H9 (cell line): ENCODE results near the gene LRCH4. TPM values are rescaled to one million over a fixed set of nuclear protein-coding genes. Genes with fewer than 3 reads are reported as not detected.

Experiments used
- DNase-seq: peaks from one replicate; pipeline ENCODE4 v3.0.0-alpha.2; 2017
- H2AFZ ChIP-seq: one replicate; pipeline ENCODE4 v1.6.1; 2013; ENCODE audit warnings: mild to moderate bottlenecking, low read length, control low read depth, moderate library complexity
- H2AK5ac ChIP-seq: 2 replicates; pipeline ENCODE4 v1.6.1; 2013; ENCODE audit warnings: low read length, control low read depth, mixed read lengths; ENCODE audit not compliant: insufficient read length
- H2BK120ac ChIP-seq: one replicate; pipeline ENCODE4 v1.6.1; 2013; ENCODE audit warnings: low read depth, mild to moderate bottlenecking, low read length, control low read depth, inconsistent platforms; ENCODE audit not compliant: poor library complexity, severe bottlenecking
- H2BK12ac ChIP-seq: 2 replicates; pipeline ENCODE4 v1.6.1; 2013; ENCODE audit warnings: low read length, control low read depth, mixed read lengths, low read depth; ENCODE audit not compliant: insufficient read length
- H2BK15ac ChIP-seq: 2 replicates; pipeline ENCODE4 v1.6.1; 2013; ENCODE audit warnings: low read depth, low read length, control low read depth
- H2BK20ac ChIP-seq: one replicate; pipeline ENCODE4 v1.6.1; 2013; ENCODE audit warnings: low read depth, mild to moderate bottlenecking, low read length, control low read depth, inconsistent platforms; ENCODE audit not compliant: poor library complexity, severe bottlenecking
- H2BK5ac ChIP-seq: 2 replicates; pipeline ENCODE4 v1.6.1; 2013; ENCODE audit warnings: low read length, control low read depth, mixed read lengths; ENCODE audit not compliant: insufficient read length
- H3K14ac ChIP-seq: 2 replicates; pipeline ENCODE4 v1.6.1; 2013; ENCODE audit warnings: low read length, control low read depth; ENCODE audit not compliant: insufficient read depth
- H3K18ac ChIP-seq: 2 replicates; pipeline ENCODE4 v1.6.1; 2013; ENCODE audit warnings: low read depth, mild to moderate bottlenecking, mixed read lengths, low read length, control low read depth; ENCODE audit not compliant: insufficient read length
- H3K23ac ChIP-seq: 2 replicates; pipeline ENCODE4 v1.6.1; 2013; ENCODE audit warnings: low read length, control low read depth, mixed read lengths, low read depth; ENCODE audit not compliant: insufficient read length
- H3K23me2 ChIP-seq: 2 replicates; pipeline ENCODE4 v1.6.1; 2013; ENCODE audit warnings: low read depth, mild to moderate bottlenecking, mixed read lengths, low read length, control low read depth; ENCODE audit not compliant: insufficient read length, poor library complexity, severe bottlenecking
- H3K27ac ChIP-seq: 2 replicates; pipeline ENCODE4 v1.5.1; 2013; ENCODE audit warnings: low read length, control low read depth, mixed read lengths, low read depth; ENCODE audit not compliant: insufficient read length
- H3K27me3 ChIP-seq: 2 replicates; pipeline ENCODE4 v1.6.1; 2013; ENCODE audit warnings: low read length, control low read depth, inconsistent platforms; ENCODE audit not compliant: insufficient read depth
- H3K4ac ChIP-seq: 2 replicates; pipeline ENCODE4 v1.6.1; 2013; ENCODE audit warnings: low read depth, mild to moderate bottlenecking, control low read depth, inconsistent platforms, low read length, moderate library complexity
- H3K4me1 ChIP-seq: 2 replicates; pipeline ENCODE4 v1.6.1; 2013; ENCODE audit warnings: low read length, control low read depth, inconsistent platforms; ENCODE audit not compliant: insufficient read depth
- H3K4me2 ChIP-seq: 2 replicates; pipeline ENCODE4 v1.6.1; 2013; ENCODE audit warnings: low read length, control low read depth, mixed read lengths; ENCODE audit not compliant: insufficient read length, insufficient read depth
- H3K56ac ChIP-seq: 2 replicates; pipeline ENCODE4 v1.6.1; 2013; ENCODE audit warnings: low read depth, mild to moderate bottlenecking, mixed read lengths, low read length, control low read depth; ENCODE audit not compliant: insufficient read length
- H3K79me1 ChIP-seq: 2 replicates; pipeline ENCODE4 v1.6.1; 2013; ENCODE audit warnings: low read depth, mild to moderate bottlenecking, moderate library complexity, low read length, control low read depth, inconsistent platforms; ENCODE audit not compliant: insufficient read depth, poor library complexity, severe bottlenecking
- H3K79me2 ChIP-seq: 2 replicates; pipeline ENCODE4 v1.6.1; 2013; ENCODE audit warnings: low read length, control low read depth, inconsistent platforms; ENCODE audit not compliant: insufficient read depth
- H3K9ac ChIP-seq: 2 replicates; pipeline ENCODE4 v1.6.1; 2013; ENCODE audit warnings: low read length, control low read depth, mixed read lengths; ENCODE audit not compliant: insufficient read length; ENCODE audit errors: extremely low read depth
- H3K9me3 ChIP-seq: one replicate; pipeline ENCODE4 v1.6.1; 2013; ENCODE audit warnings: low read depth, low read length, inconsistent platforms; ENCODE audit not compliant: control insufficient read depth
- H3T11ph ChIP-seq: one replicate; pipeline ENCODE4 v1.6.1; 2013; ENCODE audit warnings: mild to moderate bottlenecking, low read length, control low read depth, inconsistent platforms
- H4K20me1 ChIP-seq: one replicate; pipeline ENCODE4 v1.6.1; 2013; ENCODE audit not compliant: control insufficient read depth, insufficient read length, insufficient read depth
- H4K5ac ChIP-seq: 2 replicates; pipeline ENCODE4 v1.6.1; 2013; ENCODE audit warnings: low read depth, mild to moderate bottlenecking, mixed read lengths, low read length, control low read depth; ENCODE audit not compliant: insufficient read length
- H4K8ac ChIP-seq: replicated peaks from 2 replicates; pipeline ENCODE4 v1.6.1; 2013; ENCODE audit warnings: low read length, control low read depth, mixed read lengths, low read depth; ENCODE audit not compliant: insufficient read length
- H4K91ac ChIP-seq: 2 replicates; pipeline ENCODE4 v1.6.1; 2013; ENCODE audit warnings: low read depth, mild to moderate bottlenecking, moderate library complexity, mixed read lengths, low read length, control low read depth; ENCODE audit not compliant: insufficient read length
- H3K27ac Mint-ChIP-seq, 3 experiments: 2 replicates in 2 of 3; 3 replicates in 1 of 3; pipeline ENCODE4 v1.8.0; 2020 to 2021; ENCODE audit warnings: mixed read lengths in 3 of 3, mild to moderate bottlenecking in 1 of 3, moderate library complexity in 1 of 3
- H3K27me3 Mint-ChIP-seq: 2 replicates; pipeline ENCODE4 v1.8.0; 2021; ENCODE audit warnings: low read depth, mild to moderate bottlenecking, moderate library complexity, mixed read lengths
- H3K36me3 Mint-ChIP-seq, 3 experiments: 2 replicates in 2 of 3; 3 replicates in 1 of 3; pipeline ENCODE4 v1.8.0; 2020 to 2021; ENCODE audit warnings: low read depth in 3 of 3, mixed read lengths in 3 of 3; ENCODE audit not compliant: insufficient read depth in 1 of 3
- H3K4me1 Mint-ChIP-seq, 2 experiments: 2 replicates each; pipeline ENCODE4 v1.8.0; 2020; ENCODE audit warnings: mixed read lengths in 2 of 2
- H3K4me3 Mint-ChIP-seq, 2 experiments: 2 replicates in 1 of 2; 3 replicates in 1 of 2; pipeline ENCODE4 v1.8.0; 2020 to 2021; ENCODE audit warnings: mild to moderate bottlenecking in 2 of 2, mixed read lengths in 2 of 2, moderate library complexity in 1 of 2
- H3K9me3 Mint-ChIP-seq, 2 experiments: 2 replicates in 1 of 2; 3 replicates in 1 of 2; pipeline ENCODE4 v1.8.0; 2020; ENCODE audit warnings: mild to moderate bottlenecking in 2 of 2, mixed read lengths in 2 of 2, moderate library complexity in 1 of 2
- CTCF ChIP-seq: fragments of 200-600 bp; sonication (generic); conservative IDR thresholded peaks from 3 replicates; pipeline ENCODE4 v1.8.0; 2021; ENCODE audit warnings: antibody characterized with exemption, mild to moderate bottlenecking
- WGBS: extraction: QIAGEN DNeasy Blood & Tissue Kit; methylation state at CpG from one replicate; pipeline ENCODE4 v1.1.7; 2013; ENCODE audit warnings: missing lambda C conversion rate, low lambda C conversion rate, mixed read lengths; ENCODE audit not compliant: insufficient read length; ENCODE audit errors: extremely low coverage; 5-methylcytosine and 5-hydroxymethylcytosine counted together
- total RNA-seq: library from RNA; stranded (reverse); gene quantifications from 2 replicates; pipeline ENCODE4 v1.2.1, GENCODE V29; 2021

Gene LRCH4
- total RNA-seq, 1 experiment from 2014 or later = 39.1 TPM

- H3K4ac ChIP-seq = no peak overlapping the region
- peak; percentile 38 for DNase-seq
- no peak overlapping the region for H3K56ac ChIP-seq
- H3T11ph ChIP-seq = no peak overlapping the region
- no peak overlapping the region for H3K9ac ChIP-seq
- H3K18ac ChIP-seq = no peak overlapping the region
- no peaks in the 10 kb centered on the region for H3K79me1 ChIP-seq
- TF ChIP-seq CTCF = no peak
- no peak overlapping the region for H3K27ac ChIP-seq
- H3K4me2 ChIP-seq = no peak overlapping the region
- H2BK20ac ChIP-seq = no peak overlapping the region
- no peaks in the 10 kb centered on the region for H4K20me1 ChIP-seq
- no peak overlapping the region for H2AK5ac ChIP-seq
- Mint-ChIP-seq H3K27me3 (peaks cover 5% of the 10 kb centered on the region), H3K27ac (no peak overlapping the region), H3K36me3 (peaks cover 2 to 5% (median 4%) of the 10 kb centered on the region in 3 experiments; a peak in 3 of 7 replicates), H3K4me3 (no peak overlapping the region; a peak in 1 of 5 replicates), H3K4me1 (peaks cover 30 to 39% of the 10 kb centered on the region in 2 experiments), H3K9me3 (peaks cover 0 to 2% of the 10 kb centered on the region in 2 experiments; a peak in 1 of 5 replicates)
- H2AFZ ChIP-seq = no peak overlapping the region
- H3K27me3 ChIP-seq = no peaks in the 10 kb centered on the region
- H4K91ac ChIP-seq = no peak overlapping the region
- no peak overlapping the region for H4K8ac ChIP-seq
- H3K79me2 ChIP-seq = no peaks in the 10 kb centered on the region
- no peak overlapping the region for H4K5ac ChIP-seq
- H2BK5ac ChIP-seq = no peak overlapping the region
- H3K23me2 ChIP-seq = peaks cover 9% of the 10 kb centered on the region
- WGBS = no CpG with 5 or more reads among the region's 12 CpGs
- H2BK15ac ChIP-seq = 0 out of 2 replicates have a peak overlapping the region, but pooled peaks have one; percentile 25
- H3K14ac ChIP-seq = no peak overlapping the region
- H2BK12ac ChIP-seq = no peak overlapping the region
- no peaks in the 10 kb centered on the region for H3K9me3 ChIP-seq
- H3K23ac ChIP-seq = no peak overlapping the region
- no peak overlapping the region for H2BK120ac ChIP-seq
- H3K4me1 ChIP-seq = peaks cover 9% of the 10 kb centered on the region; the same call in 1 of the 2 replicates
Observed at GRCh38 chr7:100567031-100567730, 18.7 kb downstream of the LRCH4 start.
